Endothelial cell (in vitro differentiated cells): ENCODE measurements around the gene SRGAP3. TPM values are rescaled to one million over a fixed set of nuclear protein-coding genes. Genes with fewer than 3 reads are reported as not detected.

ENCODE experiments used
- DNase-seq: peaks from one replicate; pipeline ENCODE4 v3.0.0; 2021; ENCODE audit warnings: low spot score
- H3K27ac Mint-ChIP-seq: one replicate; pipeline ENCODE4 v1.8.0; 2021; ENCODE audit warnings: mixed read lengths, inconsistent platforms; ENCODE audit not compliant: unreplicated experiment
- H3K27me3 Mint-ChIP-seq: one replicate; pipeline ENCODE4 v1.8.0; 2021; ENCODE audit warnings: mild to moderate bottlenecking, moderate library complexity, mixed read lengths, inconsistent platforms; ENCODE audit not compliant: unreplicated experiment
- H3K36me3 Mint-ChIP-seq: one replicate; pipeline ENCODE4 v1.8.0; 2021; ENCODE audit warnings: mild to moderate bottlenecking, low read depth, mixed read lengths, inconsistent platforms; ENCODE audit not compliant: unreplicated experiment
- H3K4me1 Mint-ChIP-seq: one replicate; pipeline ENCODE4 v1.8.0; 2021; ENCODE audit warnings: mild to moderate bottlenecking, mixed read lengths, inconsistent platforms; ENCODE audit not compliant: unreplicated experiment
- H3K4me3 Mint-ChIP-seq: one replicate; pipeline ENCODE4 v1.8.0; 2021; ENCODE audit warnings: mild to moderate bottlenecking, mixed read lengths, inconsistent platforms; ENCODE audit not compliant: unreplicated experiment
- H3K9me3 Mint-ChIP-seq: one replicate; pipeline ENCODE4 v1.8.0; 2021; ENCODE audit warnings: mixed read lengths, inconsistent platforms; ENCODE audit not compliant: unreplicated experiment
- total RNA-seq: library from RNA; stranded (reverse); fragmentation: NEBNext Ultra II Directional; extraction: Animal tissue kit (Norgen Biotek cat#: 25700); gene quantifications from one replicate; pipeline ENCODE4 v1.2.1, GENCODE V29; 2021; ENCODE audit not compliant: unreplicated experiment
- TF ChIP-seq, protein P1 (sequence below): fragments of 200-600 bp; sonication (generic); IDR thresholded peaks from one replicate; pipeline ENCODE4 v1.5.0; 2021; ENCODE audit warnings: antibody characterized with exemption; ENCODE audit not compliant: unreplicated experiment

SRGAP3 gene
- total RNA-seq, 1 donor from 2014 or later = 12.0 TPM

DNA sequence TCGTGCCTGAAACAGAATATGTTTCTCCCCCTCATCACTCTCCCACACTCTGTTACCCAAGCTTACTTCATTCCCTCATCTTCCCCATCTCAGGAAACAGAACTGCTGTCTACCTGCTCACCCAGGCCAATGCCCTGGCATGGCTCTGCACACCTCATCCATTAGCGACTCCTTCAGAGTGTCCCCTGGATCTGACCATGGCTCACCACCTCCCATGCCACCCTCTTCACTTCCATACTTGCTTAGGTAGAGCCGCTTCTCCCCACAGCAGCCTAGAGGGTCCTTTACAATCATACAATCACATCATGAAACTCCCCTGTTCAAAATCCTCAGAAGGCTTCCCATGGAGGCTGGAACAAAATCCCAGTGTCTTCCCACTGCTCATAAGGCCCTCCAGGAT is 252.3 kb downstream of the SRGAP3 start:
- Mint-ChIP-seq H3K4me3 (no peak overlapping the region), H3K27me3 (peaks cover 7% of the 10 kb centered on the region), H3K36me3 (no peaks in the 10 kb centered on the region), H3K4me1 (no peaks in the 10 kb centered on the region), H3K9me3 (no peaks in the 10 kb centered on the region), H3K27ac (no peak overlapping the region)
- TF ChIP-seq, protein P1, sequence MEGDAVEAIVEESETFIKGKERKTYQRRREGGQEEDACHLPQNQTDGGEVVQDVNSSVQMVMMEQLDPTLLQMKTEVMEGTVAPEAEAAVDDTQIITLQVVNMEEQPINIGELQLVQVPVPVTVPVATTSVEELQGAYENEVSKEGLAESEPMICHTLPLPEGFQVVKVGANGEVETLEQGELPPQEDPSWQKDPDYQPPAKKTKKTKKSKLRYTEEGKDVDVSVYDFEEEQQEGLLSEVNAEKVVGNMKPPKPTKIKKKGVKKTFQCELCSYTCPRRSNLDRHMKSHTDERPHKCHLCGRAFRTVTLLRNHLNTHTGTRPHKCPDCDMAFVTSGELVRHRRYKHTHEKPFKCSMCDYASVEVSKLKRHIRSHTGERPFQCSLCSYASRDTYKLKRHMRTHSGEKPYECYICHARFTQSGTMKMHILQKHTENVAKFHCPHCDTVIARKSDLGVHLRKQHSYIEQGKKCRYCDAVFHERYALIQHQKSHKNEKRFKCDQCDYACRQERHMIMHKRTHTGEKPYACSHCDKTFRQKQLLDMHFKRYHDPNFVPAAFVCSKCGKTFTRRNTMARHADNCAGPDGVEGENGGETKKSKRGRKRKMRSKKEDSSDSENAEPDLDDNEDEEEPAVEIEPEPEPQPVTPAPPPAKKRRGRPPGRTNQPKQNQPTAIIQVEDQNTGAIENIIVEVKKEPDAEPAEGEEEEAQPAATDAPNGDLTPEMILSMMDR = no peak
- DNase-seq = no peak

DNA sequence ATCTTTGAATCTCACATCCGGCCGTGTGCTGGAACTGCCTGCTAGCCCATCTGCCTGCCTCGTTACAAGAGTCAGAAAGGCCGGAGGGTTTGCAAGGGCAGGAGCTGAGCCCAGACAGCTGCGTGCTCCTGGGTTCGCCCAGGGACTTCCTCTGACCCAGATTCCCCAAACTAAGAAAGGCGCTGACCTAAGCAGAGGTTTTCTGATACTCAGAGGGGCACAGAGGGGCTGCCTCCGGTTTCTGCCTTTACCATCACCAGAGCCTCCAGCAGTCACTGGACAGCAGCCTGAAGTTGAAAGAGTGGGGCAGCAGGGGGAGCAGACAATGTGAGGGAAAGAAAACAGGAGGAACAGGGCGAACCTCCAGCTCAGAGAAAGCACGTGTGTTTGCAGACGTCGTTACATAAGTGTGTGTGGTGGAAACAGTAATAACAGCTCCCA is 252.7 kb downstream of the SRGAP3 start:
- peak; percentile 30 for DNase-seq
- Mint-ChIP-seq H3K36me3 (no peaks in the 10 kb centered on the region), H3K27ac (no peak overlapping the region), H3K9me3 (no peaks in the 10 kb centered on the region), H3K4me3 (no peak overlapping the region), H3K27me3 (peaks cover 7% of the 10 kb centered on the region), H3K4me1 (no peaks in the 10 kb centered on the region)
- TF ChIP-seq, protein P1 = no peak

- DNase-seq = no peak
- Mint-ChIP-seq H3K4me3 (no peak overlapping the region), H3K9me3 (no peaks in the 10 kb centered on the region), H3K4me1 (no peaks in the 10 kb centered on the region), H3K27ac (no peak overlapping the region), H3K27me3 (peaks cover 7% of the 10 kb centered on the region), H3K36me3 (no peaks in the 10 kb centered on the region)
- TF ChIP-seq, protein P1 = no peak
Observed at GRCh38 chr3:8996216-8996615, 253.2 kb downstream of the SRGAP3 start.

DNA sequence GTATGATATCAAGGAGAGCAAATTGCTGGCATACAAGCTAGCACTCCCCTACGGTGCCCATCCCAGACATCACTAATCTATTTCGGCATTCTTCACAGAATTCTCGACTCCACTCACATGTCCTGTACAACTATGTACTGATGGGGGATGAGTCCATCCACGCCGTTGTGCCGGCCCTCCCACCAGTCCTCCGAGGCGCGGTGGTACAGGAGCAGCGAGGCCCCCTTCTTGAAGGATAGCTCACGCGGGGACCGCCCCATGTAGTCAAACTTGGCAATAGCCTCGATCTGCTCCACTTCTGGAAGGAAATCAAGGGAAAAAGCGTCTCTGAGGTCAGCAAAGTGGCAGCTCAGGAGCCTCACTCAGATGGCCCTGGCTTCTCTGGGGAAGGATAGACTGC is 255.2 kb downstream of the SRGAP3 start:
- H3K27ac Mint-ChIP-seq = no peak overlapping the region
- no peaks in the 10 kb centered on the region for H3K4me1 Mint-ChIP-seq
- TF ChIP-seq, protein P1 = no peak
- H3K4me3 Mint-ChIP-seq = no peak overlapping the region
- H3K9me3 Mint-ChIP-seq = no peaks in the 10 kb centered on the region
- DNase-seq = no peak
- H3K36me3 Mint-ChIP-seq = no peaks in the 10 kb centered on the region
- peaks cover 9% of the 10 kb centered on the region for H3K27me3 Mint-ChIP-seq

DNA sequence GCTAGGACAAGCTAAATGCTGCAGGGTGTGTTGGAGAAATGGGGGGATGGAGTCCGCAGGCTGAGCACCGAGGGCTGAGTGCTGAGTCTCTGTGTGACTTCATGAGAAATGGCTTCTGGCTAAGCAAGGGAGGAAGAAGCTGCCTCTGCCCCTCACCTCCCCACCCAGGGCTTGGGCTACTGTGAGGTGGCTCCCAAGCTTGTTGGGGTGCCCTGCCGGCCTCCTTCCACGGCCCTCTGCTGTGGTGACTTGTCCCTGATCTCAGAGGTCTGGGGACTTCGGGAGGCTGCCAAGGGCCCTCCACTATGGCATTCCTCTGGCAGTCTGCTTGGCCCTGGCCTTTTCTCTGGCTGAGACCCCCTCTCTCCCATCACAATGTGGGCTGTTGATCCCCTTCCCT is 256.1 kb downstream of the SRGAP3 start:
- TF ChIP-seq, protein P1 = no peak
- no peaks in the 10 kb centered on the region for H3K36me3 Mint-ChIP-seq
- H3K27ac Mint-ChIP-seq = no peak overlapping the region
- no peak for DNase-seq
- no peaks in the 10 kb centered on the region for H3K9me3 Mint-ChIP-seq
- H3K4me3 Mint-ChIP-seq = no peak overlapping the region
- peaks cover 9% of the 10 kb centered on the region for H3K27me3 Mint-ChIP-seq
- H3K4me1 Mint-ChIP-seq = no peaks in the 10 kb centered on the region
